Right ventricle myocardium superior (tissue), 1 donor: ENCODE results near the gene GADD45GIP1. TPM values are rescaled to one million over a fixed set of nuclear protein-coding genes. Genes with fewer than 3 reads are reported as not detected.
A peak's percentile ranks its signal among the peaks of the same experiment; 100 is the strongest.
"Not testable (repeated sequence)": the region's sequence is repeated elsewhere in the genome, so short reads cannot be mapped to it uniquely, and the experiment has no call there.

ENCODE experiments used
- ATAC-seq: fragments of 200-7000 bp; cut with Tn5 transposase; one replicate; pipeline ENCODE4 v1.9.1; 2020; ENCODE audit warnings: mild to moderate bottlenecking; ENCODE audit not compliant: poor library complexity
- DNase-seq: peaks from one replicate; pipeline ENCODE4 v3.0.0-alpha.2; 2020
- intact Hi-C: fragments of 100-400 bp; cut with DNase I; formaldehyde crosslinking; loops from one replicate; pipeline ENCODE4 v1.11.2; 2022
- microRNA-seq: library from miRNA; unstranded; fragments of <30 nt; microRNA quantifications from one replicate; pipeline ENCODE4 v1.2.0, GENCODE V29; 2020
- total RNA-seq: library from RNA; stranded (reverse); fragmentation: NEBNext Ultra II Directional; extraction: Animal tissue kit (Norgen Biotek cat#: 25700); gene quantifications from one replicate; pipeline ENCODE4 v1.2.1, GENCODE V29; 2021
- donor health status: DM: no; HTN: yes; CAD: no; lungs with severe emphysema.

Gene GADD45GIP1
- total RNA-seq, 1 donor from 2014 or later: 31.1 TPM

GRCh38 chr19:12932392-12933286, 24.4 kb downstream of the GADD45GIP1 start:
- intact Hi-C loops: no loop called here
- DNase-seq (no peak), ATAC-seq (no peak)

- no peak for DNase-seq
- no peak for ATAC-seq
- intact Hi-C loops: no loop called here
Measured at GRCh38 chr19:12930002-12930645, 26.9 kb downstream of the GADD45GIP1 start.

GRCh38 chr19:12924621-12925310, 32.3 kb downstream of the GADD45GIP1 start:
- ATAC-seq: no peak
- intact Hi-C loops: no loop called here
- no peak for DNase-seq

GRCh38 chr19:12922959-12923358, 34.1 kb downstream of the GADD45GIP1 start:
- no peak for DNase-seq
- intact Hi-C loops: no loop called here
- no peak for ATAC-seq

- ATAC-seq: no peak
- DNase-seq: no peak
- intact Hi-C loops: no loop called here
Measured at GRCh38 chr19:12921047-12921446, 36.0 kb downstream of the GADD45GIP1 start.

GRCh38 chr19:12918253-12918652, 38.8 kb downstream of the GADD45GIP1 start:
- ATAC-seq: no peak
- no peak for DNase-seq
- intact Hi-C loops: no loop called here

GRCh38 chr19:12915860-12916259, 41.2 kb downstream of the GADD45GIP1 start:
- ATAC-seq, intact Hi-C loops, DNase-seq: not testable (repeated sequence)

- DNase-seq (no peak), ATAC-seq (peak; percentile 10)
- intact Hi-C loops: no loop called here
Measured at GRCh38 chr19:12913851-12914690, 43.0 kb downstream of the GADD45GIP1 start.

GRCh38 chr19:12913011-12913561, 43.9 kb downstream of the GADD45GIP1 start:
- intact Hi-C loops: no loop called here

GRCh38 chr19:12912571-12912970, 44.5 kb downstream of the GADD45GIP1 start:
- ATAC-seq (no peak), DNase-seq (no peak)
- intact Hi-C loops: no loop called here

More at GRCh38 chr19:12913011-12913561, 43.9 kb downstream of the GADD45GIP1 start:
- ATAC-seq: peak; percentile 88
- DNase-seq: peak; percentile 87

GRCh38 chr19:12907166-12907565, 49.9 kb downstream of the GADD45GIP1 start:
- intact Hi-C loops: no loop called here
- DNase-seq (no peak), ATAC-seq (no peak)

Small RNA genes within 50 kb of the gene (microRNA-seq; reads per million reads assigned to microRNA genes)
- gene MIR5695: not detected
- gene MIR6515: 1.6 reads per million

Other genes with a start within 250 kb of the GADD45GIP1 start
- gene TNPO2, start 233.3 kb downstream of the GADD45GIP1 start, total RNA-seq: 30.9 TPM
- gene TRIR, start 222.5 kb downstream of the GADD45GIP1 start, total RNA-seq: 117 TPM
- gene GET3, start 219.7 kb downstream of the GADD45GIP1 start, total RNA-seq: 60.7 TPM
- gene BEST2, start 205.4 kb downstream of the GADD45GIP1 start, total RNA-seq: not detected
- gene HOOK2, start 181.7 kb downstream of the GADD45GIP1 start, total RNA-seq: 43.6 TPM
- gene JUNB, start 165.7 kb downstream of the GADD45GIP1 start, total RNA-seq: 23.9 TPM
- 684 TPM for gene PRDX2, start 155.4 kb downstream of the GADD45GIP1 start, total RNA-seq
- 1.6 TPM for gene THSD8, start 155.2 kb downstream of the GADD45GIP1 start, total RNA-seq
- 6.3 TPM for gene RNASEH2A, start 150.6 kb downstream of the GADD45GIP1 start, total RNA-seq
- not detected for gene RTBDN, start 122.6 kb downstream of the GADD45GIP1 start, total RNA-seq
- not detected for gene MAST1, start 118.7 kb downstream of the GADD45GIP1 start, total RNA-seq
- gene DNASE2, start 75.8 kb downstream of the GADD45GIP1 start, total RNA-seq: 16.9 TPM
- not detected for gene KLF1, start 70.0 kb downstream of the GADD45GIP1 start, total RNA-seq
- gene GCDH, start 66.1 kb downstream of the GADD45GIP1 start, total RNA-seq: 39.5 TPM
- gene SYCE2, start 37.9 kb downstream of the GADD45GIP1 start, total RNA-seq: not detected
- 34.6 TPM for gene FARSA, start 23.5 kb downstream of the GADD45GIP1 start, total RNA-seq
- 378 TPM for gene CALR, start 18.6 kb downstream of the GADD45GIP1 start, total RNA-seq
- gene RAD23A, start 11.4 kb downstream of the GADD45GIP1 start, total RNA-seq: 174 TPM
- gene DAND5, start 12.4 kb upstream of the GADD45GIP1 start, total RNA-seq: 9.1 TPM
- 160 TPM for gene NFIX, start 38.3 kb upstream of the GADD45GIP1 start, total RNA-seq
- gene LYL1, start 145.6 kb upstream of the GADD45GIP1 start, total RNA-seq: 7.2 TPM
- gene TRMT1, start 159.5 kb upstream of the GADD45GIP1 start, total RNA-seq: 18.4 TPM
- 44.6 TPM for gene NACC1, start 161.0 kb upstream of the GADD45GIP1 start, total RNA-seq
- gene STX10, start 193.2 kb upstream of the GADD45GIP1 start, total RNA-seq: 38.2 TPM
- 17.7 TPM for gene IER2, start 193.2 kb upstream of the GADD45GIP1 start, total RNA-seq